Measurements from ENCODE around the gene PARD3B. TPM values are rescaled to one million over a fixed set of nuclear protein-coding genes. Genes with fewer than 3 reads are reported as not detected.

Gene PARD3B
- total and polyA plus RNA-seq, 2 of the 4 experiments (the other 2 are of a cell fraction): 3.3 to 15.6 TPM

DNA sequence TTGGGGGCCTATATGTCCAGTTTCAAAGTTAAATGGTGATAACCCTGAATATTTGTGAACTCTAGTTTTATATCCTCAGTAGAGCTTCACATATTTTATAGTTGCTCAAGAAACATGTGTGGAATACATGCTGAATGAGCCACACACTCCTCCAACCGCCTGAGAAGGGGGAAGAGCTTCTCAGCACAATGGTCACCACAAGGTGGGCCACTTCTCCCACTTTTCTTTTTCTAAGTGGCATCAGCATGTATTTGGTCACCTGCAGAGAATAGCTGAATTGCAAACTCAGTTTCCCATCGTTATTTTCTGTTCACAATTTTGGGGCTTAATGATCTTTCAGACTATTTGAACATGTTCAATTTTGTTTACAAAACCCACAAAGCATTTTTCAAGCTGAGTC lies 340.5 kb downstream of the PARD3B start:
- CTCF ChIA-PET: interaction anchor here (0.6 to 1.6 kb wide), 2 partner anchors 411 to 793 kb away, joined by 3 to 7 read pairs; no protein-coding TSS in a partner anchor
- no peak overlapping the region for H3K4ac ChIP-seq (ENCODE audit: low read depth, low read length)
- H2AFZ ChIP-seq (replicated peaks; ENCODE audit: low read length, poor library complexity): no peak overlapping the region
- H3K27ac ChIP-seq (ENCODE audit: insufficient read depth, low read length): no peak overlapping the region
- peaks cover 1% of the 10 kb centered on the region; the same call in 1 of the 2 replicates for H3K4me1 ChIP-seq (ENCODE audit: control insufficient read depth, insufficient read depth, low read length)
- no peak overlapping the region for H3K9ac ChIP-seq (ENCODE audit: low read depth, low read length)
- no peak overlapping the region for H2BK5ac ChIP-seq (ENCODE audit: low read depth, low read length, poor library complexity, severe bottlenecking)
- in situ Hi-C loops (cut with MboI; ENCODE audit: low sequenced_read_pairs) (no loop called here), dilution Hi-C loops (cut with HindIII; ENCODE audit: low sequenced_read_pairs, unreplicated experiment) (no loop called here), intact Hi-C loops (cut with micrococcal nuclease) (no loop called here)
- no peak overlapping the region for H3K23ac ChIP-seq (ENCODE audit: low read depth, low read length)
- H4K8ac ChIP-seq (ENCODE audit: low read depth in 2 of 2, low read length in 2 of 2): no peak overlapping the region
- TF ChIP-seq, protein P1, sequence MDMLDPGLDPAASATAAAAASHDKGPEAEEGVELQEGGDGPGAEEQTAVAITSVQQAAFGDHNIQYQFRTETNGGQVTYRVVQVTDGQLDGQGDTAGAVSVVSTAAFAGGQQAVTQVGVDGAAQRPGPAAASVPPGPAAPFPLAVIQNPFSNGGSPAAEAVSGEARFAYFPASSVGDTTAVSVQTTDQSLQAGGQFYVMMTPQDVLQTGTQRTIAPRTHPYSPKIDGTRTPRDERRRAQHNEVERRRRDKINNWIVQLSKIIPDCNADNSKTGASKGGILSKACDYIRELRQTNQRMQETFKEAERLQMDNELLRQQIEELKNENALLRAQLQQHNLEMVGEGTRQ (IDR thresholded peaks at IDR 0.05; ENCODE audit: low read depth, low read length): no peak
- TF ChIP-seq SMC3 (IDR thresholded peaks at IDR 0.05; ENCODE audit: low read depth, low read length): peak; percentile 9; the same call in 1 of the 2 replicates
- no peak for TF ChIP-seq MAZ (IDR thresholded peaks at IDR 0.05; ENCODE audit: borderline replicate concordance, low read depth, low read length)
- TF ChIP-seq RFX5 (IDR thresholded peaks at IDR 0.05; ENCODE audit: low read depth, low read length): no peak
- TF ChIP-seq POLR2A (IDR thresholded peaks at IDR 0.05; ENCODE audit: low read depth, low read length): no peak
- no peak for TF ChIP-seq MAFK (IDR thresholded peaks at IDR 0.05; ENCODE audit: low read depth, low read length)
- no peak for TF ChIP-seq CHD1 (IDR thresholded peaks at IDR 0.05; ENCODE audit: low read depth, low read length)
- TF ChIP-seq CTCF (conservative IDR thresholded peaks at IDR 0.05; ENCODE audit: low read depth, low read length): 0 out of 2 replicates have a peak, but pooled peaks have one; percentile 10
- TF ChIP-seq BHLHE40 (IDR thresholded peaks at IDR 0.05; ENCODE audit: low read depth, low read length): no peak
- TF ChIP-seq RAD21 (IDR thresholded peaks at IDR 0.05; ENCODE audit: low read length): peak; percentile 36
- no peak for TF ChIP-seq ELK1 (IDR thresholded peaks at IDR 0.05; ENCODE audit: borderline replicate concordance, low read depth, low read length)
- no peak for TF ChIP-seq FOS (IDR thresholded peaks at IDR 0.05; ENCODE audit: low read depth, low read length)
- no peak for TF ChIP-seq CEBPB (IDR thresholded peaks at IDR 0.05; ENCODE audit: low read depth, low read length)
- no peak for TF ChIP-seq NFE2L2 (IDR thresholded peaks at IDR 0.05; ENCODE audit: low read depth, low read length)
- no peak for TF ChIP-seq MXI1 (IDR thresholded peaks at IDR 0.05; ENCODE audit: borderline replicate concordance, low read depth, low read length)
- no peak for TF ChIP-seq RCOR1 (IDR thresholded peaks at IDR 0.05; ENCODE audit: insufficient replicate concordance, low read length)
- POLR2A ChIA-PET (ENCODE audit: unreplicated experiment): no interaction called here
- no peak overlapping the region for H3K56ac ChIP-seq (ENCODE audit: extremely low read depth, insufficient read depth, low read length)
- no peak overlapping the region for H3K14ac ChIP-seq (replicated peaks; ENCODE audit: low read depth, low read length)
- H3K4me2 ChIP-seq (ENCODE audit: low read depth, low read length): no peak overlapping the region
- peaks cover 5% of the 10 kb centered on the region; the same call in 1 of the 2 replicates for H3K9me1 ChIP-seq (ENCODE audit: insufficient read depth, low read length)
- no peak overlapping the region for H3K18ac ChIP-seq (ENCODE audit: low read depth, low read length)
- no TSS peak for BruUV-seq (replicated peaks)
- peaks cover 3 to 26% of the 10 kb centered on the region in 2 experiments for H3K79me1 ChIP-seq (ENCODE audit: low read depth in 1 of 2, low read length in 2 of 2)
- no peak overlapping the region for H4K91ac ChIP-seq (ENCODE audit: insufficient read depth, low read depth, low read length)
- no peaks in the 10 kb centered on the region for H3K27me3 ChIP-seq (ENCODE audit: control insufficient read depth, insufficient read depth, low read length)
- ATAC-seq (ENCODE audit: low read depth) (no peak), DNase-seq (no peak)
- H4K20me1 ChIP-seq (ENCODE audit: insufficient read depth, low read length): no peaks in the 10 kb centered on the region; the same call in 1 of the 2 replicates
- no peak overlapping the region for H2BK20ac ChIP-seq (ENCODE audit: low read depth, low read length)
- H2AK5ac ChIP-seq (ENCODE audit: low read depth, low read length): no peak overlapping the region
- H3K36me3 ChIP-seq (ENCODE audit: control insufficient read depth, insufficient read depth, low read length): no peaks in the 10 kb centered on the region
- H3K9me3 ChIP-seq (ENCODE audit: control insufficient read depth, insufficient read depth, low read length): no peaks in the 10 kb centered on the region
- H2BK15ac ChIP-seq (ENCODE audit: low read depth, low read length): no peak overlapping the region
- no CpG with 5 or more reads among the region's 2 CpGs for whole genome bisulfite sequencing, 2 experiments (ENCODE audit: extremely low coverage in 2 of 2, insufficient read length in 1 of 2)
- H3K4me3 ChIP-seq (ENCODE audit: insufficient read depth, low read depth, low read length): no peak overlapping the region
- no peak overlapping the region for H4K5ac ChIP-seq (ENCODE audit: low read depth, low read length)
- no peak overlapping the region for H2BK120ac ChIP-seq (ENCODE audit: low read depth, low read length)
- H2AK9ac ChIP-seq (replicated peaks; ENCODE audit: low read depth, low read length, poor library complexity): no peak overlapping the region
